Measurements from ENCODE around the gene SOX6.

Gene SOX6

DNA sequence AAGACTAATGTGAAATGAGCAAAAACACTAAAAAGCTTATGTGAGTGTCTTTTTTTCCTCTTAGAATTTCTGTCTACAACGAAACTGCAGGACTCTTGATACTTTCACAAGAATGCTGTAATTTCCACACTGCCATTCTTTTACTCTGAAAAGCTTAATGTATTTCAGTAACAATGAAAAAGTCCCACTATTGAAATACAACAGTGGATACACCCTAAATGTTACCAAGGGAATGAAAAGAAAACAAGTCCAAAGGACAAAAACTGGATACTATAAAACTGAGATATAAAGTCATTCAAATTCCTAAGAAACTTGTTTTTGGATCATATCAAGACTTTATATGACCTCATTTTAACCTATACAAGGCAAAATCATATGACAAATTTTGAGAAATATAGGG, 77.4 kb downstream of the SOX6 start:
- WGBS (ENCODE audit: insufficient coverage), result 100% methylated on average over 1 of the region's 1 CpG

DNA sequence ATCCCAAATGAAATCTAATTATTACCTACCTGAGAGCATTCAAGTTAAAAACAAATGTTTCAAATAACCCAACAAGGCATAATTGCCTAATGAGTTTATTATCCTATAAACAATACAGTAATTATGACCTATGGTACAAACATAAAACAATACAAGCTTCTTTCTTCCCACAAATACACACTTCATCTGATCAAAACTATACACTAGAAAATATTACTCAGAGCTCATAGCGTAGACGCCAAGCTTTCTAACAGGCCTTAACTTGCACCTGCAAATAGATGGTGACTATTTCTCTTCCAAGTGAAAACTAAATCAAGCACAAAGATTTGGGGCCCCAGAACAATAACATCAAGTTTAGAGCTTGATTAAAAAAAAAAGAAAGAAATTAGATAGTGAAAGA, 78.1 kb downstream of the SOX6 start:
- peaks cover 0 to 3% (median 0%) of the 10 kb centered on the region in 4 experiments for H3K4me1 ChIP-seq (ENCODE audit: control extremely low read depth in 1 of 4, control insufficient read depth in 4 of 4, insufficient read depth in 4 of 4, low read length in 3 of 4)
- POLR2A ChIA-PET, result no interaction called here
- no peak overlapping the region for H3K27ac ChIP-seq (ENCODE audit: insufficient read depth in 1 of 2, low read depth in 1 of 2, low read length in 2 of 2, poor library complexity in 1 of 2, severe bottlenecking in 2 of 2)
- no peaks in the 10 kb centered on the region for H3K9me3 ChIP-seq (ENCODE audit: control extremely low read depth in 1 of 5, control insufficient read depth in 4 of 5, insufficient read depth in 2 of 5, low read depth in 1 of 5, low read length in 4 of 5)
- H3K4me3 ChIP-seq (ENCODE audit: control insufficient read depth in 1 of 7, extremely low read depth in 1 of 7, insufficient read depth in 4 of 7, low read depth in 2 of 7, low read length in 6 of 7), result no peak overlapping the region
- CTCF ChIA-PET, result no interaction called here
- no peaks in the 10 kb centered on the region for H3K27me3 ChIP-seq (replicated peaks in 2 of 5; ENCODE audit: control insufficient read depth in 4 of 5, insufficient read depth in 5 of 5, low read length in 4 of 5)
- WGBS (ENCODE audit: insufficient coverage), result 100% methylated on average over 1 of the region's 2 CpGs
- DNase-seq, result no peak
- H3K36me3 ChIP-seq (ENCODE audit: control insufficient read depth in 4 of 4, insufficient read depth in 4 of 4, low read length in 3 of 4), result no peaks in the 10 kb centered on the region

More for the DNA sequence above, 77.4 kb downstream of the SOX6 start:
- Histone ChIP-seq H3K36me3 (ENCODE audit: control insufficient read depth in 4 of 4, insufficient read depth in 4 of 4, low read length in 3 of 4) (no peaks in the 10 kb centered on the region), H3K9me3 (ENCODE audit: control extremely low read depth in 1 of 5, control insufficient read depth in 4 of 5, insufficient read depth in 2 of 5, low read depth in 1 of 5, low read length in 4 of 5) (no peaks in the 10 kb centered on the region), H3K4me1 (ENCODE audit: control extremely low read depth in 1 of 4, control insufficient read depth in 4 of 4, insufficient read depth in 4 of 4, low read length in 3 of 4) (peaks cover 0 to 3% (median 0%) of the 10 kb centered on the region in 4 experiments), H3K27ac (ENCODE audit: insufficient read depth in 1 of 2, low read depth in 1 of 2, low read length in 2 of 2, poor library complexity in 1 of 2, severe bottlenecking in 2 of 2) (no peak overlapping the region), H3K4me3 (ENCODE audit: control insufficient read depth in 1 of 7, extremely low read depth in 1 of 7, insufficient read depth in 4 of 7, low read depth in 2 of 7, low read length in 6 of 7) (no peak overlapping the region), H3K27me3 (replicated peaks in 2 of 5; ENCODE audit: control insufficient read depth in 4 of 5, insufficient read depth in 5 of 5, low read length in 4 of 5) (no peaks in the 10 kb centered on the region)
- POLR2A ChIA-PET, result no interaction called here
- CTCF ChIA-PET, result no interaction called here
- no peak for DNase-seq

DNA sequence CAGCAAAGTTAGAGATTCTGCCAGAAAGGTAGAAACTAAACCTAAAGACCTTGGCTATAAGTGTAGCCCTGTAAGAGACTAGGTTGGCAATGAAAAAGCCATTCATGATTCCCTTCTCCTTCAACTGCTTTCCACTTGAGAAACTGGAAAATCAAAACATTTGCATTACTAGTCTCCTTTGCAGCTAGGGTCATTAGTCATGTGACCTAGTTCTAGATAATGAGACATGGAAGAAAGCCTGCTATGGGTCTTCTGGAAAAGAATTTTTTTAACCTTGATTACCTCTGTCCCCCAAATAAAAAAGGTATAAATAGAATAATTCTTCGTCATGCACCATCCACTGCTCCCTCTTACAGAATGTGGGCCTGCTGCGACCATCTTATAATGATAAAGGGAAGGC, 80.1 kb downstream of the SOX6 start:
- no peaks in the 10 kb centered on the region for H3K36me3 ChIP-seq (ENCODE audit: control insufficient read depth in 4 of 4, insufficient read depth in 4 of 4, low read length in 3 of 4)
- CTCF ChIA-PET, result interaction anchor here (1.5 kb wide), 1 partner anchor 36 kb away, joined by 5 read pairs; no protein-coding TSS in a partner anchor
- WGBS (ENCODE audit: insufficient coverage), result 100% methylated on average over 2 of the region's 2 CpGs
- peaks cover 0 to 3% (median 0%) of the 10 kb centered on the region in 4 experiments for H3K4me1 ChIP-seq (ENCODE audit: control extremely low read depth in 1 of 4, control insufficient read depth in 4 of 4, insufficient read depth in 4 of 4, low read length in 3 of 4)
- H3K9me3 ChIP-seq (ENCODE audit: control extremely low read depth in 1 of 5, control insufficient read depth in 4 of 5, insufficient read depth in 2 of 5, low read depth in 1 of 5, low read length in 4 of 5), result no peaks in the 10 kb centered on the region
- POLR2A ChIA-PET, result no interaction called here
- H3K27me3 ChIP-seq (replicated peaks in 2 of 5; ENCODE audit: control insufficient read depth in 4 of 5, insufficient read depth in 5 of 5, low read length in 4 of 5), result no peaks in the 10 kb centered on the region
- no peak overlapping the region for H3K4me3 ChIP-seq (ENCODE audit: control insufficient read depth in 1 of 7, extremely low read depth in 1 of 7, insufficient read depth in 4 of 7, low read depth in 2 of 7, low read length in 6 of 7)
- DNase-seq, result no peak
- no peak overlapping the region for H3K27ac ChIP-seq (ENCODE audit: insufficient read depth in 1 of 2, low read depth in 1 of 2, low read length in 2 of 2, poor library complexity in 1 of 2, severe bottlenecking in 2 of 2)

DNA sequence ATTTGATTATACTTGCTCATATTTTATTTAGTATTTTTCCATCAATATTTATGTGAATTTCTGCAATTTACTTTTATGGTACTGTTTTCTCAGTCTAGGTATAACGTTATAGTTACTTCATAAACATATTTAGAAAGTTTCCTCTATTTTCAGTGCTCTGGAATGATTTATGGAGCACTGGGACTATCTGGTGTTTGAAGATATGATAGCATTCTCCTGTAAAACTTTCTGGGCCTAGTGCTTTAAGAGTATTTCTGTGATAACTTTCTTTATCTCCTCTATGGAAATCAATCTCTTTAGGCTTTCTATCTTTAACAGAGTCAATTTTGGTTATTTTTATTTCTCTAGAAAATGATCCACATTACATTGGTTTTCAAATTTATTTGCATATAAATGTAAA, 85.1 kb downstream of the SOX6 start:
- WGBS (ENCODE audit: insufficient coverage), result no CpG with 5 or more reads among the region's 1 CpG
- ChIA-PET POLR2A (no interaction called here), CTCF (no interaction called here)
- Histone ChIP-seq H3K4me1 (ENCODE audit: control extremely low read depth in 1 of 4, control insufficient read depth in 4 of 4, insufficient read depth in 4 of 4, low read length in 3 of 4) (no peaks in the 10 kb centered on the region), H3K4me3 (ENCODE audit: control insufficient read depth in 1 of 7, extremely low read depth in 1 of 7, insufficient read depth in 4 of 7, low read depth in 2 of 7, low read length in 6 of 7) (no peak overlapping the region), H3K27me3 (replicated peaks in 2 of 5; ENCODE audit: control insufficient read depth in 4 of 5, insufficient read depth in 5 of 5, low read length in 4 of 5) (no peaks in the 10 kb centered on the region), H3K36me3 (ENCODE audit: control insufficient read depth in 4 of 4, insufficient read depth in 4 of 4, low read length in 3 of 4) (no peaks in the 10 kb centered on the region), H3K27ac (ENCODE audit: insufficient read depth in 1 of 2, low read depth in 1 of 2, low read length in 2 of 2, poor library complexity in 1 of 2, severe bottlenecking in 2 of 2) (no peak overlapping the region), H3K9me3 (ENCODE audit: control extremely low read depth in 1 of 5, control insufficient read depth in 4 of 5, insufficient read depth in 2 of 5, low read depth in 1 of 5, low read length in 4 of 5) (peaks cover 0 to 2% (median 0%) of the 10 kb centered on the region in 5 experiments)
- no peak for DNase-seq

DNA sequence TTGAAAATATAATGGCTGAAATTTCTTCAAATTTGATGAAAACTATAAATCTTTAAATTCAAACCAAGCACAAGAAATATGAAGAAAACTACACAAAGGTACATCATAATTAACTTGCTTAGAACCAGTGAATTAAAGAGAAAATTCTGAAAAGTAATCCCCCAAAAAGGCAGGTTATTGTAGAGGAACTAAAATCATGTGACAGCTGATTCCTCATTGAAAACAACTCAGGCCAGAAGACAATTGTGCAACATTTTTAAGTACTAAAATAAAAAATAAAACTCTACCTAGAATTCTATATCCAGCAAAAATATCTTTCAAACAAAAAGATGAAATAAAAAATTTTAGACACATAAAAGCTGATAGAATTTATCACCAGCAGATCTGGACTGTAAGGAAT, 90.3 kb downstream of the SOX6 start:
- DNase-seq, result no peak
- Histone ChIP-seq H3K9me3 (ENCODE audit: control extremely low read depth in 1 of 5, control insufficient read depth in 4 of 5, insufficient read depth in 2 of 5, low read depth in 1 of 5, low read length in 4 of 5) (peaks cover 0 to 3% (median 0%) of the 10 kb centered on the region in 5 experiments), H3K4me1 (ENCODE audit: control extremely low read depth in 1 of 4, control insufficient read depth in 4 of 4, insufficient read depth in 4 of 4, low read length in 3 of 4) (no peaks in the 10 kb centered on the region), H3K36me3 (ENCODE audit: control insufficient read depth in 4 of 4, insufficient read depth in 4 of 4, low read length in 3 of 4) (no peaks in the 10 kb centered on the region), H3K27me3 (replicated peaks in 2 of 5; ENCODE audit: control insufficient read depth in 4 of 5, insufficient read depth in 5 of 5, low read length in 4 of 5) (no peaks in the 10 kb centered on the region), H3K4me3 (ENCODE audit: control insufficient read depth in 1 of 7, extremely low read depth in 1 of 7, insufficient read depth in 4 of 7, low read depth in 2 of 7, low read length in 6 of 7) (no peak overlapping the region), H3K27ac (ENCODE audit: insufficient read depth in 1 of 2, low read depth in 1 of 2, low read length in 2 of 2, poor library complexity in 1 of 2, severe bottlenecking in 2 of 2) (no peak overlapping the region)
- POLR2A ChIA-PET, result no interaction called here
- CTCF ChIA-PET, result no interaction called here

DNA sequence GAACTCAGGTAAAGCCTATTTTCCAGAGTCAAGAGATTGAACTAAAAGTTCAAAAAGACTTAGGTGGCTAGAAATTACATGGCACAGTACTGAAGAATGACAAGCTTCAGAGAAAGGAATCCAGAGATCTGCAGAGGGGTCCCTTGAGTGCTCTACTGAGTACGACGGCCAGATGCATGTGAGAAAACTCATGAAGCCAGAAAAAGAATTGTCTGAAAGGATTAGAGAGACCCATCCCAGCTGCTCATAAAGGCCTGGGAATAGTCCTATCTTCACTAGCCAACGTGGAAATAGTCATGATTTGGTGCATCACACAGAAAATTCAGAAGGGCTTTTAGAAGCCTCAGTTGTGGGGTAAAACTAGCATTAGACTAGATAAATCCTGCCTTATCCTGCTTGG, 91.3 kb downstream of the SOX6 start:
- Histone ChIP-seq H3K27me3 (replicated peaks in 2 of 5; ENCODE audit: control insufficient read depth in 4 of 5, insufficient read depth in 5 of 5, low read length in 4 of 5) (no peaks in the 10 kb centered on the region), H3K4me3 (ENCODE audit: control insufficient read depth in 1 of 7, extremely low read depth in 1 of 7, insufficient read depth in 4 of 7, low read depth in 2 of 7, low read length in 6 of 7) (no peak overlapping the region), H3K4me1 (ENCODE audit: control extremely low read depth in 1 of 4, control insufficient read depth in 4 of 4, insufficient read depth in 4 of 4, low read length in 3 of 4) (no peaks in the 10 kb centered on the region), H3K27ac (ENCODE audit: insufficient read depth in 1 of 2, low read depth in 1 of 2, low read length in 2 of 2, poor library complexity in 1 of 2, severe bottlenecking in 2 of 2) (no peak overlapping the region), H3K36me3 (ENCODE audit: control insufficient read depth in 4 of 4, insufficient read depth in 4 of 4, low read length in 3 of 4) (no peaks in the 10 kb centered on the region), H3K9me3 (ENCODE audit: control extremely low read depth in 1 of 5, control insufficient read depth in 4 of 5, insufficient read depth in 2 of 5, low read depth in 1 of 5, low read length in 4 of 5) (peaks cover 0 to 3% (median 0%) of the 10 kb centered on the region in 5 experiments)
- WGBS (ENCODE audit: insufficient coverage), result 95% methylated on average over 3 of the region's 3 CpGs
- POLR2A ChIA-PET, result no interaction called here
- CTCF ChIA-PET, result interaction anchor here (0.6 kb wide), 1 partner anchor 169 kb away, joined by 3 read pairs; no protein-coding TSS in a partner anchor
- DNase-seq, result no peak

DNA sequence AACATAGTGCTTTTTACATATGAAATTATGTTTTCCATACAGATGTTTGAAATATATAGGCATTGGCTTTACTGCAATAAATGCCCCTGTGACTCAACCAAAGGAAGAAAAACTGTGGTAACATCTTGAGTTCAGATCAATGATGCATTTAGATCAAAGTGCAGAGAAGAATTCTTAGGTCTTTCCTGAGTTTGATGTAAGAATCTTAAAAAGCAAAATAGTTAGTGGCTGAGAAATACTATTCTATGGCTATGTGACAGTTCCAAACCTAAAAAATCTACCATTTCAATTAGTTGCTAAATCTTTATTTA, 93.7 kb downstream of the SOX6 start:
- H3K4me1 ChIP-seq (ENCODE audit: control extremely low read depth in 1 of 4, control insufficient read depth in 4 of 4, insufficient read depth in 4 of 4, low read length in 3 of 4), result no peaks in the 10 kb centered on the region
- ChIA-PET POLR2A (no interaction called here), CTCF (no interaction called here)
- H3K36me3 ChIP-seq (ENCODE audit: control insufficient read depth in 4 of 4, insufficient read depth in 4 of 4, low read length in 3 of 4), result no peaks in the 10 kb centered on the region
- no peak overlapping the region for H3K4me3 ChIP-seq (ENCODE audit: control insufficient read depth in 1 of 7, extremely low read depth in 1 of 7, insufficient read depth in 4 of 7, low read depth in 2 of 7, low read length in 6 of 7)
- peaks cover 0 to 3% (median 0%) of the 10 kb centered on the region in 5 experiments for H3K9me3 ChIP-seq (ENCODE audit: control extremely low read depth in 1 of 5, control insufficient read depth in 4 of 5, insufficient read depth in 2 of 5, low read depth in 1 of 5, low read length in 4 of 5)
- no peaks in the 10 kb centered on the region for H3K27me3 ChIP-seq (replicated peaks in 2 of 5; ENCODE audit: control insufficient read depth in 4 of 5, insufficient read depth in 5 of 5, low read length in 4 of 5)
- no peak for DNase-seq
- no peak overlapping the region for H3K27ac ChIP-seq (ENCODE audit: insufficient read depth in 1 of 2, low read depth in 1 of 2, low read length in 2 of 2, poor library complexity in 1 of 2, severe bottlenecking in 2 of 2)
